SU-DHL-6 (cell line): ENCODE results near the gene ATG101.
"Not testable (repeated sequence)": the region's sequence is repeated elsewhere in the genome, so short reads cannot be mapped to it uniquely, and the experiment has no call there.

Experiments used
- H2AFZ ChIP-seq: fragments of 200-600 bp; sonication (generic); 2 replicates; pipeline ENCODE4 v1.6.1; 2014; ENCODE audit warnings: low read depth, mild to moderate bottlenecking, moderate library complexity, mixed read lengths, antibody characterized with exemption, low read length; ENCODE audit not compliant: severe bottlenecking
- H3F3A ChIP-seq: fragments of 200-600 bp; shearing (Covaris generic); 2 replicates; pipeline ENCODE4 v1.6.0; 2016; ENCODE audit warnings: antibody characterized with exemption, mild to moderate bottlenecking; ENCODE audit not compliant: insufficient read depth
- H3K27ac ChIP-seq: fragments of 200-600 bp; sonication (generic); 2 replicates; pipeline ENCODE4 v1.5.1; 2016; ENCODE audit warnings: low read depth, mild to moderate bottlenecking, low read length, moderate library complexity, mixed read lengths
- H3K27me3 ChIP-seq: fragments of 200-600 bp; sonication (generic), shearing (Covaris generic); 2 replicates; pipeline ENCODE4 v1.6.0; 2014; ENCODE audit warnings: mild to moderate bottlenecking, low read length
- H3K36me3 ChIP-seq: fragments of 200-600 bp; sonication (generic); 2 replicates; pipeline ENCODE4 v1.6.1; 2014; ENCODE audit warnings: mild to moderate bottlenecking, low read length, mixed read lengths
- H3K4me2 ChIP-seq: fragments of 300-600, 200-600 bp; shearing (Covaris generic), sonication (generic); 2 replicates; pipeline ENCODE4 v1.6.0; 2014; ENCODE audit warnings: low read length, low read depth, mild to moderate bottlenecking; ENCODE audit not compliant: poor library complexity, severe bottlenecking
- H3K4me3 ChIP-seq: fragments of 200-600 bp; sonication (generic); 2 replicates; pipeline ENCODE4 v1.5.1; 2014; ENCODE audit warnings: antibody characterized with exemption, low read length, mild to moderate bottlenecking, mixed read lengths; ENCODE audit not compliant: insufficient read depth, poor library complexity, severe bottlenecking
- H3K79me2 ChIP-seq: fragments of 200-600 bp; sonication (generic); 2 replicates; pipeline ENCODE4 v1.6.1; 2014; ENCODE audit warnings: mild to moderate bottlenecking, low read length, moderate library complexity; ENCODE audit not compliant: insufficient read depth
- H3K9ac ChIP-seq: fragments of 200-600 bp; sonication (generic); 2 replicates; pipeline ENCODE4 v1.7.0; 2014; ENCODE audit warnings: mild to moderate bottlenecking, low read length
- H3K9me2 ChIP-seq: fragments of 200-600 bp; sonication (generic); replicated peaks from 2 replicates; pipeline ENCODE4 v1.6.1; 2014; ENCODE audit warnings: low read length; ENCODE audit not compliant: insufficient read depth
- H3K9me3 ChIP-seq: fragments of 200-600 bp; sonication (generic); 2 replicates; pipeline ENCODE4 v1.6.1; 2014; ENCODE audit warnings: low read length, mixed read lengths; ENCODE audit not compliant: insufficient read depth
- H4K20me1 ChIP-seq: fragments of 200-600 bp; sonication (generic); 2 replicates; pipeline ENCODE4 v1.6.1; 2014; ENCODE audit warnings: low read depth, mild to moderate bottlenecking, antibody characterized with exemption, low read length, moderate library complexity, mixed read lengths
- CTCF ChIP-seq: fragments of 200-600 bp; sonication (generic); IDR thresholded peaks from one replicate; pipeline ENCODE4 v1.5.1; 2017; ENCODE audit warnings: antibody characterized with exemption, mild to moderate bottlenecking, low read length, moderate library complexity; ENCODE audit not compliant: insufficient read depth, poor library complexity, severe bottlenecking
- EZH2phosphoT487 ChIP-seq: fragments of 200-600 bp; sonication (generic), shearing (Covaris generic); conservative IDR thresholded peaks from 2 replicates; pipeline ENCODE4 v1.6.1; 2018; ENCODE audit warnings: mild to moderate bottlenecking, antibody characterized with exemption, low read length, moderate library complexity, mixed read lengths

The ATG101 gene

GRCh38 chr12:52116222-52117125 lies 46.7 kb downstream of the ATG101 start:
- H3K4me3 ChIP-seq, H3K9me3 ChIP-seq, H3K27me3 ChIP-seq, H3K79me2 ChIP-seq, H3K9me2 ChIP-seq, H3K36me3 ChIP-seq, H3F3A ChIP-seq, H2AFZ ChIP-seq, H4K20me1 ChIP-seq: not testable (repeated sequence)
- TF ChIP-seq CTCF: peak; percentile 21
- Histone ChIP-seq H3K27ac (peak overlapping the region; percentile 80), H3K9ac (peak overlapping the region; percentile 23; the same call in 1 of the 2 replicates), H3K4me2 (peak overlapping the region; percentile 26)

- not testable (repeated sequence) for H3K36me3 ChIP-seq, H2AFZ ChIP-seq, H3F3A ChIP-seq, H3K9me2 ChIP-seq, H3K9me3 ChIP-seq, H4K20me1 ChIP-seq, H3K27me3 ChIP-seq, H3K79me2 ChIP-seq
- H3K9ac ChIP-seq: 0 out of 2 replicates have a peak overlapping the region, but pooled peaks have one; percentile 23
- H3K4me2 ChIP-seq: peak overlapping the region; percentile 27
- peak overlapping the region; percentile 22 for H3K4me3 ChIP-seq
- H3K27ac ChIP-seq: peak overlapping the region; percentile 80
Observed at GRCh38 chr12:52117806-52118475, 48.2 kb downstream of the ATG101 start.

DNA sequence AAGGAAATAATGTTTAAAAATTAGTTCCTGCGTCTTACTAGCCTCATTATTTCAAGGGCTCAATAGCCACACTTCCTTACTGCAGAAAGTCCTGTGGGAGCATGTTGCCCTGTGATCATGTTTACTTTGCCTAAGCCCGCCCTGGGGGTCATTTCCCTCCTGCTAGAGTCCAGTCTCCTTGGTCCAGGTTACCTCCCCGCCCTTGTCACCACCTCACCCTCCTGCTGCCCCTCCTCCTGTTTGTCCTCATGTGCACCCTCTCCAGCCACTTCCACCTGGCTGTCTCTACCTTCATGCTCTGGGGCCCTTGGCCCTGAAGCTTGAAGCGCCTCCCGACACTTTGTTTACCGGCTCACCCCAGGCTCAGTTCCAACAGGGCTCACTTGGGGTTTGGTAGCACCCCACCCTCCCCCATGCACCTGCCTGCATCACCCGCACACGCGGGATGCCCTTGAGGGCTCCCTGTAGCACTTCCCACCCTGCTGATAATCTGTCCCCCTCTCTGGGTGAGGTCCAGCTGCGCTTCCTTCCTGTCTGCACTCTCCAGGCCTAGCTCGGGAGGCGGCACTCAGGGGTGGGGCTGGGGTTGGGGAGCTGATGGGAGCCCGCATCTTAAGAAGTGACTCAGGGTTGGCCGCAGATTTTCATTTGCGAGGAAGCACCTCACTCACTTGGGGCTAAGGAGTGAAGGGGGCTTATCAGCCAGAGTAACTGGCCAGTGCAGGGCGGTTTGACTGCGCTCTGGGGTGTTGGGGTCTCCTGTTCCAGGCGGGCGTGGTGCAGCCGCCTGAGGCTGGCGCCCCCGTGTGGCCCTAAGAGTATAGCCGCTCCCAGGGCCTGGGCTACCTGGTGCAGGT lies 49.8 kb downstream of the ATG101 start:
- H2AFZ ChIP-seq: peak overlapping the region; percentile 23

More for the DNA sequence above, 49.8 kb downstream of the ATG101 start:
- peaks cover 10% of the 10 kb centered on the region for H3F3A ChIP-seq
- TF ChIP-seq EZH2phosphoT487: no peak
- TF ChIP-seq CTCF: peak; percentile 57
- H3K4me2 ChIP-seq: peak overlapping the region; percentile 29
- H3K9me2 ChIP-seq: no peaks in the 10 kb centered on the region
- peak overlapping the region; percentile 33 for H3K9ac ChIP-seq
- no peaks in the 10 kb centered on the region for H3K36me3 ChIP-seq
- H3K4me3 ChIP-seq: no peak overlapping the region
- H3K9me3 ChIP-seq: no peaks in the 10 kb centered on the region
- H3K79me2 ChIP-seq: no peaks in the 10 kb centered on the region
- H4K20me1 ChIP-seq: no peaks in the 10 kb centered on the region
- no peaks in the 10 kb centered on the region for H3K27me3 ChIP-seq
- peak overlapping the region; percentile 80 for H3K27ac ChIP-seq
